GM21528 (cell line): ENCODE measurements around the gene WDR74.
"Not testable (repeated sequence)": the region's sequence is repeated elsewhere in the genome, so short reads cannot be mapped to it uniquely, and the experiment has no call there.

ENCODE experiments used
- ATAC-seq: cut with Tn5 transposase; IDR thresholded peaks from one replicate; pipeline ENCODE4 v1.9.1; 2021; ENCODE audit warnings: mild to moderate bottlenecking, moderate library complexity; ENCODE audit not compliant: unreplicated experiment, low FRiP score

WDR74 gene

GRCh38 chr11:62842171-62842741 lies 2.9 kb upstream of the WDR74 start:
- no peak for ATAC-seq

- ATAC-seq = peak; percentile 53
Measured at GRCh38 chr11:62841361-62842170, 2.2 kb upstream of the WDR74 start.

- peak; percentile 6 for ATAC-seq
Measured at GRCh38 chr11:62840721-62841360, 1.5 kb upstream of the WDR74 start.

- ATAC-seq = no peak
Measured at GRCh38 chr11:62835336-62835735, 4.1 kb downstream of the WDR74 start.

GRCh38 chr11:62832336-62833234 lies 6.8 kb downstream of the WDR74 start, which contains the start of gene TEX54:
TSS of gene TEX54 (minus strand) at chr11:62832841.
- no peak for ATAC-seq

GRCh38 chr11:62831520-62832335 lies 7.7 kb downstream of the WDR74 start, which contains the start of gene STX5:
TSS of gene STX5 (minus strand) at chr11:62832051. CDS start at chr11:62831243, 808 bp downstream.
- ATAC-seq = peak; percentile 78

- no peak for ATAC-seq
Measured at GRCh38 chr11:62830904-62831519, 8.4 kb downstream of the WDR74 start.

GRCh38 chr11:62828130-62828529 lies 11.3 kb downstream of the WDR74 start:
- not testable (repeated sequence) for ATAC-seq

- ATAC-seq = no peak
Measured at GRCh38 chr11:62823677-62824076, 15.7 kb downstream of the WDR74 start.

- ATAC-seq = no peak
Measured at GRCh38 chr11:62817129-62817528, 22.3 kb downstream of the WDR74 start.

- no peak for ATAC-seq
Measured at GRCh38 chr11:62816557-62816956, 22.8 kb downstream of the WDR74 start.

GRCh38 chr11:62811659-62812058 lies 27.7 kb downstream of the WDR74 start:
- no peak for ATAC-seq

GRCh38 chr11:62810748-62811147 lies 28.6 kb downstream of the WDR74 start:
- no peak for ATAC-seq

- no peak for ATAC-seq
Measured at GRCh38 chr11:62806611-62807121, 32.7 kb downstream of the WDR74 start.

GRCh38 chr11:62805961-62806441 lies 33.4 kb downstream of the WDR74 start:
- ATAC-seq = no peak

- ATAC-seq = peak; percentile 73
Measured at GRCh38 chr11:62805076-62805892, 34.1 kb downstream of the WDR74 start, which contains the start of gene NXF1. TSS of gene NXF1 (minus strand) at chr11:62805440. CDS start at chr11:62805356, 84 bp downstream.

- peak; percentile 29 for ATAC-seq
Measured at GRCh38 chr11:62804310-62805075, 34.9 kb downstream of the WDR74 start.
